PFSK-1 (cell line): Measurements from ENCODE around the gene HDAC4.

ENCODE experiments used
- FOXP2 ChIP-seq: optimal IDR thresholded peaks from 2 replicates; pipeline ENCODE3; 2011; ENCODE audit warnings: borderline replicate concordance, control low read depth, inconsistent platforms; ENCODE audit not compliant: insufficient read depth; ENCODE audit errors: extremely low read length, extremely low read depth
- POLR2AphosphoS5 ChIP-seq: IDR thresholded peaks from 2 replicates; pipeline ENCODE4 v1.6.1; 2012; ENCODE audit warnings: low read depth, mild to moderate bottlenecking, control low read depth, low read length, moderate library complexity
- REST ChIP-seq, 2 experiments: IDR thresholded peaks; 2 replicates each; pipeline versions ENCODE4 v1.6.1 to v1.8.0; 2011 to 2012; ENCODE audit warnings: low read depth in 2 of 2, low read length in 2 of 2, control low read depth in 1 of 2, inconsistent platforms in 1 of 2, mild to moderate bottlenecking in 1 of 2, moderate library complexity in 1 of 2; ENCODE audit not compliant: insufficient read depth in 1 of 2
- SIN3A ChIP-seq: IDR thresholded peaks from 2 replicates; pipeline ENCODE4 v1.6.1; 2012; ENCODE audit warnings: mild to moderate bottlenecking, low read length, moderate library complexity, borderline replicate concordance; ENCODE audit not compliant: insufficient read depth
- TAF1 ChIP-seq: IDR thresholded peaks from 2 replicates; pipeline ENCODE4 v1.6.1; 2012; ENCODE audit warnings: low read length, control low read depth, borderline replicate concordance; ENCODE audit not compliant: insufficient read depth

Gene HDAC4

DNA sequence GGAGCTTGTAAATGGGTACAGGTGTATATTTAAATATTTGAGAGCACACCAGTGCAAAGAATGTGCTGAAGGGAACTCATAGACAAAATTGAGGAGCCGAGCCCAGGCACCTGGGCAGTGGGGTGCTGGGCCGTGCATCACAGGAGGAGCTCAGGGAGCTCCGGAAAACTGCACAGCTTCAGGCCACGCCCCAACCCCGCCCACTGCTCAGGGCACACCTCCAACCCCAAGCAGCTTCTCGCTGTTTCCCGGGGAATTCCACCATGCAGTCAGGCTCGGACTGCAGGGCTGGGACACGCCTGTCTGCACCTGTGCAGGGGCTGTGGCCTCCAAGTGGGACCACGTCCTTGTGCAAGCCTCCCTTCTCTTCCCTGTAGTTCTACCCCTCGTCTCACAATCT lies 243.0 kb downstream of the HDAC4 start:
- TF ChIP-seq TAF1, result no peak
- no peak for TF ChIP-seq REST (IDR thresholded peaks at IDR 0.05; ENCODE audit: insufficient read depth in 1 of 2, low read depth in 2 of 2, low read length in 2 of 2)
- no peak for TF ChIP-seq SIN3A
- no peak for TF ChIP-seq FOXP2
- no peak for TF ChIP-seq POLR2AphosphoS5

DNA sequence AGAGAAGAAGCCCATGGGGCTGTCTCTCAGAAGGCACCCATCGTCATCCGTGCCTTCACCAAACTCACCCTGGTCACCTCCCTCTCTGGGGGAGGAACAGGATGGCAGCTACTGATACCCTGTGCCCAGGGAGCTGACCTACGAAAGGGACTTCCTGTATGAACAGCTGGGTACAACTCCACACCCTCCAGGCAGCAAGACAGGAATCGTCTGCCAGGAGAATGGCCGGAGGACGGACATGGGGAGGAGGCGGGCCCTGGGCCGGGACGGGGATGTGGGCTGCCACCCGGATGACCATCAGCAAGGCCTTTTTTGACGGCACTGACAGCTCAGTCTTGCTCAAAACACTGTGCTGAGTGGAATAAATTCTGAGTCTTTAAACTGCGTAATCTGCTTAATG lies 243.6 kb downstream of the HDAC4 start:
- TF ChIP-seq TAF1, result no peak
- no peak for TF ChIP-seq FOXP2
- no peak for TF ChIP-seq REST (IDR thresholded peaks at IDR 0.05; ENCODE audit: insufficient read depth in 1 of 2, low read depth in 2 of 2, low read length in 2 of 2)
- TF ChIP-seq POLR2AphosphoS5, result no peak

DNA sequence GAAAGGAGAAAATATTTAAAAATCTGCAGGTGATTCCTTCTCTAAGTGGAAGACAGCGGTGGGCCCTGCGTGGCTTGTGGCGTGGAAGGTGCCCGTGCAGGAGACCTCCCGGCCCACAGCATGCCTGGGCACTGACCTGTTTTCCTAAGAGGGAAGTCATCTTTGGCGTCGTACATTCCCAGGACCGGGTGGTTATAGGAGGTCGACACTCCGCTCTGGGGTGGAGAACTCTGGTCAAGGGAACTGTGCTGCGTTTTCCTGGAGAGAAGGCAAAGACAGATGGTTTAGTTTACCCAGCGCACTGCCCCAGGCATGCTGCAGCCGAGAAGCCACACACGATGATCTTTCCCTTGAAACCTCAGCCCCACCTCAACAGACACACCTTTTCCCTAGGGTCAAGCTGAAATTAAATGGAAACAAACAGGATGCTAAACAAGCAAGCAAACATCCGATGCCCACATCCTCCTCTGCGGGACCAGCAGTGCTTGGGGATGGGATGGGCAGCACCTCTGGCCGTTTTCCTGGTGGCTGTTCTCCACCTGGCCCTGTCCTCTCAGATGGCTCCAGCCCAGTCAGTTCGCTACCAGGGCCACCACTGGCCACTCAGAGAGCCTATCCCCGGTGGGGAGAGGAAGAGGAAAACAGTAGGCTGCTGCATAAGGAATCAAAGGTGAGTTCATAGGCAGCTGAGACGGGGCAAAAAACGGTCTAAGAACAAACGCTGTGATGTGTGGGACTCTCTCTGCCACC lies 244.1 kb downstream of the HDAC4 start:
- no peak for TF ChIP-seq REST (IDR thresholded peaks at IDR 0.05; ENCODE audit: insufficient read depth in 1 of 2, low read depth in 2 of 2, low read length in 2 of 2)
- TF ChIP-seq FOXP2, result no peak
- TF ChIP-seq SIN3A, result no peak
- no peak for TF ChIP-seq POLR2AphosphoS5
- no peak for TF ChIP-seq TAF1

GRCh38 chr2:239155806-239156480 lies 244.9 kb downstream of the HDAC4 start:
- TF ChIP-seq FOXP2 (no peak), REST (IDR thresholded peaks at IDR 0.05; ENCODE audit: insufficient read depth in 1 of 2, low read depth in 2 of 2, low read length in 2 of 2) (no peak), POLR2AphosphoS5 (no peak), TAF1 (no peak), SIN3A (no peak)
